HUES64 (cell line): ENCODE data around the gene LENG1.

ENCODE experiments used
- H3K27ac ChIP-seq: 2 replicates; pipeline ENCODE4 v1.7.0; 2013; ENCODE audit warnings: low read depth, low read length, inconsistent platforms
- H3K27me3 ChIP-seq: 2 replicates; pipeline ENCODE4 v1.6.1; 2013; ENCODE audit warnings: mild to moderate bottlenecking, low read length; ENCODE audit not compliant: insufficient read depth
- H3K36me3 ChIP-seq: 2 replicates; pipeline ENCODE4 v1.6.1; 2013; ENCODE audit warnings: mild to moderate bottlenecking, low read length; ENCODE audit not compliant: insufficient read depth
- H3K4me1 ChIP-seq: 2 replicates; pipeline ENCODE4 v1.6.1; 2013; ENCODE audit warnings: mild to moderate bottlenecking, low read length, moderate library complexity; ENCODE audit not compliant: insufficient read depth
- H3K4me3 ChIP-seq: 2 replicates; pipeline ENCODE4 v1.5.1; 2013; ENCODE audit warnings: mild to moderate bottlenecking, low read length, moderate library complexity
- H3K9ac ChIP-seq: 2 replicates; pipeline ENCODE4 v1.6.1; 2013; ENCODE audit warnings: mild to moderate bottlenecking, low read depth, low read length
- H3K9me3 ChIP-seq: 2 replicates; pipeline ENCODE4 v1.6.1; 2013; ENCODE audit warnings: low read depth, low read length; ENCODE audit not compliant: insufficient read depth
- WGBS: fragments of 150-250, 120-280 bp; methylation state at CpG from one replicate; pipeline ENCODE4 v1.1.7; 2013; ENCODE audit warnings: missing lambda C conversion rate; 5-methylcytosine and 5-hydroxymethylcytosine counted together

LENG1 gene

GRCh38 chr19:54136864-54137698 is 22.4 kb downstream of the LENG1 start:
- Histone ChIP-seq H3K27ac (peak overlapping the region; percentile 95; the same call in 1 of the 2 replicates), H3K4me3 (peak overlapping the region; percentile 73), H3K36me3 (peaks cover 33% of the 10 kb centered on the region), H3K27me3 (no peaks in the 10 kb centered on the region), H3K4me1 (no peaks in the 10 kb centered on the region), H3K9ac (peak overlapping the region; percentile 92), H3K9me3 (peaks cover 5% of the 10 kb centered on the region)
- WGBS = 0% methylated on average over 46 of the region's 46 CpGs

- Histone ChIP-seq H3K27ac (peak overlapping the region; percentile 46; the same call in 1 of the 2 replicates), H3K9ac (peak overlapping the region; percentile 38)
Measured at GRCh38 chr19:54136086-54136863, 23.2 kb downstream of the LENG1 start.

GRCh38 chr19:54133957-54134590 is 25.4 kb downstream of the LENG1 start:
- Histone ChIP-seq H3K36me3 (peaks cover 29% of the 10 kb centered on the region), H3K27me3 (no peaks in the 10 kb centered on the region), H3K9ac (no peak overlapping the region), H3K4me3 (no peak overlapping the region), H3K4me1 (no peaks in the 10 kb centered on the region), H3K27ac (peak overlapping the region; percentile 27; the same call in 1 of the 2 replicates), H3K9me3 (peaks cover 5% of the 10 kb centered on the region)
- 58% methylated on average over 2 of the region's 2 CpGs for WGBS

More at GRCh38 chr19:54136086-54136863, 23.2 kb downstream of the LENG1 start:
- H3K4me3 ChIP-seq = peak overlapping the region; percentile 63
- peaks cover 33% of the 10 kb centered on the region for H3K36me3 ChIP-seq
- no peaks in the 10 kb centered on the region for H3K4me1 ChIP-seq
- 3% methylated on average over 30 of the region's 30 CpGs for WGBS
- H3K27me3 ChIP-seq = no peaks in the 10 kb centered on the region
- H3K9me3 ChIP-seq = peaks cover 5% of the 10 kb centered on the region

- Histone ChIP-seq H3K36me3 (peaks cover 36% of the 10 kb centered on the region), H3K9me3 (peaks cover 5% of the 10 kb centered on the region), H3K27me3 (no peaks in the 10 kb centered on the region), H3K4me1 (no peaks in the 10 kb centered on the region), H3K9ac (no peak overlapping the region), H3K27ac (no peak overlapping the region), H3K4me3 (no peak overlapping the region)
- WGBS = 89% methylated on average over 10 of the region's 10 CpGs
Measured at GRCh38 chr19:54133312-54133956, 26.1 kb downstream of the LENG1 start.

- Histone ChIP-seq H3K27ac (no peak overlapping the region), H3K9ac (no peak overlapping the region), H3K4me1 (no peaks in the 10 kb centered on the region), H3K36me3 (peaks cover 72% of the 10 kb centered on the region), H3K27me3 (no peaks in the 10 kb centered on the region), H3K9me3 (peaks cover 5% of the 10 kb centered on the region), H3K4me3 (no peak overlapping the region)
- 96% methylated on average over 20 of the region's 20 CpGs for WGBS
Measured at GRCh38 chr19:54129617-54129996, 29.9 kb downstream of the LENG1 start.

GRCh38 chr19:54128796-54129616 is 30.5 kb downstream of the LENG1 start:
- H3K36me3 ChIP-seq = peaks cover 78% of the 10 kb centered on the region

GRCh38 chr19:54128441-54128725 is 31.1 kb downstream of the LENG1 start:
- Histone ChIP-seq H3K4me1 (no peaks in the 10 kb centered on the region), H3K27me3 (no peaks in the 10 kb centered on the region), H3K36me3 (peaks cover 84% of the 10 kb centered on the region), H3K9me3 (peaks cover 1% of the 10 kb centered on the region; the same call in 1 of the 2 replicates), H3K9ac (no peak overlapping the region), H3K4me3 (no peak overlapping the region), H3K27ac (no peak overlapping the region)
- WGBS = 93% methylated on average over 20 of the region's 20 CpGs

More at GRCh38 chr19:54128796-54129616, 30.5 kb downstream of the LENG1 start:
- no peaks in the 10 kb centered on the region for H3K27me3 ChIP-seq
- 96% methylated on average over 41 of the region's 41 CpGs for WGBS
- H3K4me3 ChIP-seq = no peak overlapping the region
- H3K9ac ChIP-seq = no peak overlapping the region
- H3K27ac ChIP-seq = no peak overlapping the region
- H3K4me1 ChIP-seq = no peaks in the 10 kb centered on the region
- peaks cover 5% of the 10 kb centered on the region for H3K9me3 ChIP-seq

GRCh38 chr19:54127688-54128440 is 31.7 kb downstream of the LENG1 start:
- H3K27ac ChIP-seq = no peak overlapping the region
- peaks cover 87% of the 10 kb centered on the region for H3K36me3 ChIP-seq
- 92% methylated on average over 44 of the region's 44 CpGs for WGBS
- H3K9ac ChIP-seq = no peak overlapping the region
- H3K9me3 ChIP-seq = no peaks in the 10 kb centered on the region
- no peak overlapping the region for H3K4me3 ChIP-seq
- H3K4me1 ChIP-seq = no peaks in the 10 kb centered on the region
- no peaks in the 10 kb centered on the region for H3K27me3 ChIP-seq

- H3K9ac ChIP-seq = no peak overlapping the region
- WGBS = 96% methylated on average over 9 of the region's 9 CpGs
Measured at GRCh38 chr19:54125713-54126112, 33.8 kb downstream of the LENG1 start.

GRCh38 chr19:54124393-54124792 is 35.1 kb downstream of the LENG1 start:
- no peak overlapping the region for H3K9ac ChIP-seq
- H3K36me3 ChIP-seq = peaks cover 95% of the 10 kb centered on the region
- 94% methylated on average over 19 of the region's 19 CpGs for WGBS
- H3K4me1 ChIP-seq = no peaks in the 10 kb centered on the region
- H3K4me3 ChIP-seq = no peak overlapping the region
- H3K9me3 ChIP-seq = no peaks in the 10 kb centered on the region
- H3K27me3 ChIP-seq = no peaks in the 10 kb centered on the region
- no peak overlapping the region for H3K27ac ChIP-seq

More at GRCh38 chr19:54125713-54126112, 33.8 kb downstream of the LENG1 start:
- no peak overlapping the region for H3K4me3 ChIP-seq
- no peaks in the 10 kb centered on the region for H3K9me3 ChIP-seq
- no peak overlapping the region for H3K27ac ChIP-seq
- no peaks in the 10 kb centered on the region for H3K4me1 ChIP-seq
- no peaks in the 10 kb centered on the region for H3K27me3 ChIP-seq
- H3K36me3 ChIP-seq = peaks cover 88% of the 10 kb centered on the region
